CD4-positive, alpha-beta T cell (primary cell): ENCODE results near the gene HINT2. TPM values are rescaled to one million over a fixed set of nuclear protein-coding genes. Genes with fewer than 3 reads are reported as not detected.
A peak's percentile ranks its signal among the peaks of the same experiment; 100 is the strongest.

Source experiments
- ATAC-seq: fragments of 200-7000 bp; cut with Tn5 transposase; one replicate; pipeline ENCODE4 v1.10.0; 2022; ENCODE audit warnings: mild to moderate bottlenecking; ENCODE audit not compliant: poor library complexity
- CTCF ChIA-PET: fragments of 350-600 bp; sonication (Branson Sonifier 250); formaldehyde crosslinking; loops from one replicate; lab custom pipeline; 2021; ENCODE audit warnings: antibody characterized with exemption, inconsistent platforms; lab: Charles Lee
- POLR2A ChIA-PET: fragments of 350-600 bp; sonication (Branson Sonifier 250); formaldehyde crosslinking; loops from one replicate; lab custom pipeline; 2021; ENCODE audit warnings: antibody characterized with exemption, inconsistent platforms; lab: Charles Lee
- DNase-seq, 14 experiments: peaks; one replicate each; pipeline ENCODE4 v3.0.0-alpha.2; 2013 to 2020; ENCODE audit warnings: mixed read lengths in 2 of 14
- H3K27ac ChIP-seq, 2 donors: one replicate each; pipeline versions ENCODE4 v1.5.1 to v1.7.0; 2013; ENCODE audit warnings: low read length in 2 of 2, low read depth in 1 of 2, mild to moderate bottlenecking in 1 of 2
- H3K27me3 ChIP-seq, 2 experiments: 1 replicate in 1 of 2; 2 replicates in 1 of 2; pipeline versions ENCODE4 v1.6.1 to v1.7.0; 2013; ENCODE audit warnings: low read length in 2 of 2, control low read depth in 1 of 2, mild to moderate bottlenecking in 1 of 2, moderate library complexity in 1 of 2; ENCODE audit not compliant: insufficient read depth in 2 of 2, control insufficient read depth in 1 of 2
- H3K36me3 ChIP-seq: one replicate; pipeline ENCODE4 v1.6.1; 2013; ENCODE audit warnings: low read length, control low read depth; ENCODE audit not compliant: insufficient read depth
- H3K4me1 ChIP-seq: one replicate; pipeline ENCODE4 v1.6.1; 2013; ENCODE audit warnings: low read length, control low read depth; ENCODE audit not compliant: insufficient read depth
- H3K4me3 ChIP-seq: one replicate; pipeline ENCODE4 v1.5.1; 2013; ENCODE audit warnings: mild to moderate bottlenecking, low read length, moderate library complexity
- H3K9me3 ChIP-seq, 2 experiments: 1 replicate in 1 of 2; 2 replicates in 1 of 2; pipeline versions ENCODE4 v1.6.1 to v1.7.0; 2013; ENCODE audit warnings: low read length in 2 of 2, mild to moderate bottlenecking in 2 of 2, control low read depth in 1 of 2, moderate library complexity in 1 of 2; ENCODE audit not compliant: control insufficient read depth in 1 of 2, insufficient read depth in 1 of 2
- H3K27ac Mint-ChIP-seq: one replicate; pipeline ENCODE4 v1.8.0; 2020; ENCODE audit warnings: mixed read lengths
- H3K27me3 Mint-ChIP-seq: one replicate; pipeline ENCODE4 v1.8.0; 2021; ENCODE audit warnings: mixed read lengths
- H3K36me3 Mint-ChIP-seq: one replicate; pipeline ENCODE4 v1.8.0; 2021; ENCODE audit warnings: low read depth, mixed read lengths
- H3K4me1 Mint-ChIP-seq: one replicate; pipeline ENCODE4 v1.8.0; 2021; ENCODE audit warnings: low read depth, mixed read lengths
- H3K4me3 Mint-ChIP-seq: one replicate; pipeline ENCODE4 v1.8.0; 2020; ENCODE audit warnings: mild to moderate bottlenecking, mixed read lengths
- H3K9me3 Mint-ChIP-seq: one replicate; pipeline ENCODE4 v1.8.0; 2020; ENCODE audit warnings: mixed read lengths
- intact Hi-C, 2 experiments: fragments of 100-400 bp; cut with DNase I in 1 of 2; cut with micrococcal nuclease in 1 of 2; formaldehyde crosslinking; loops; one replicate each; pipeline versions ENCODE4 v1.15.1 to v1.9.0; 2023 to 2025; cut with DNase I, micrococcal nuclease
- total RNA-seq, 174 experiments: library from RNA in 2 of 174; stranded (reverse) in 2 of 174; gene quantifications; one replicate each; pipeline ENCODE4 v1.2.3 and lab custom pipeline; 2021 to 2026
- TF ChIP-seq, protein P1 (sequence below): fragments of 200-600 bp; IDR thresholded peaks from one replicate; pipeline ENCODE4 v1.8.0; 2022; ENCODE audit warnings: antibody characterized with exemption, mild to moderate bottlenecking

HINT2 gene
- total RNA-seq, 2 experiments from 2014 or later, result 10.9 to 12.6 TPM

GRCh38 chr9:35829764-35830096 lies 14.9 kb upstream of the HINT2 start:
- H3K4me1 Mint-ChIP-seq, result peaks cover 44% of the 10 kb centered on the region
- CTCF ChIA-PET, result interaction anchor here (1.3 to 1.8 kb wide), 2 partner anchors 39 to 53 kb away, joined by 5 to 7 read pairs; no protein-coding TSS in a partner anchor
- Histone ChIP-seq H3K27ac (peak overlapping the region in 1 of 2 donors; percentile 47), H3K4me1 (peaks cover 39% of the 10 kb centered on the region), H3K4me3 (peak overlapping the region; percentile 92), H3K36me3 (no peaks in the 10 kb centered on the region), H3K9me3 (no peaks in the 10 kb centered on the region), H3K27me3 (no peaks in the 10 kb centered on the region)
- no peaks in the 10 kb centered on the region for H3K36me3 Mint-ChIP-seq
- H3K27ac Mint-ChIP-seq, result peak overlapping the region; percentile 83
- POLR2A ChIA-PET, result interaction anchor here (0.6 to 1.8 kb wide), 4 partner anchors 14 to 183 kb away, joined by 5 to 14 read pairs (median 6); partner anchors contain the start of genes HINT2 and SPAG8
- H3K27me3 Mint-ChIP-seq, result no peaks in the 10 kb centered on the region
- intact Hi-C loops, result loop anchor here (1.0 to 5.0 kb wide), 6 partner anchors 14 to 222 kb away; partner anchors contain the start of genes CCDC107 (in 1 of the 2), HINT2 (in 1 of the 2), RMRP (in 1 of the 2) and SPAG8 (in 1 of the 2)
- DNase-seq, result no peak
- TF ChIP-seq, protein P1, sequence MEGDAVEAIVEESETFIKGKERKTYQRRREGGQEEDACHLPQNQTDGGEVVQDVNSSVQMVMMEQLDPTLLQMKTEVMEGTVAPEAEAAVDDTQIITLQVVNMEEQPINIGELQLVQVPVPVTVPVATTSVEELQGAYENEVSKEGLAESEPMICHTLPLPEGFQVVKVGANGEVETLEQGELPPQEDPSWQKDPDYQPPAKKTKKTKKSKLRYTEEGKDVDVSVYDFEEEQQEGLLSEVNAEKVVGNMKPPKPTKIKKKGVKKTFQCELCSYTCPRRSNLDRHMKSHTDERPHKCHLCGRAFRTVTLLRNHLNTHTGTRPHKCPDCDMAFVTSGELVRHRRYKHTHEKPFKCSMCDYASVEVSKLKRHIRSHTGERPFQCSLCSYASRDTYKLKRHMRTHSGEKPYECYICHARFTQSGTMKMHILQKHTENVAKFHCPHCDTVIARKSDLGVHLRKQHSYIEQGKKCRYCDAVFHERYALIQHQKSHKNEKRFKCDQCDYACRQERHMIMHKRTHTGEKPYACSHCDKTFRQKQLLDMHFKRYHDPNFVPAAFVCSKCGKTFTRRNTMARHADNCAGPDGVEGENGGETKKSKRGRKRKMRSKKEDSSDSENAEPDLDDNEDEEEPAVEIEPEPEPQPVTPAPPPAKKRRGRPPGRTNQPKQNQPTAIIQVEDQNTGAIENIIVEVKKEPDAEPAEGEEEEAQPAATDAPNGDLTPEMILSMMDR, result no peak
- no peak for ATAC-seq
- peak overlapping the region; percentile 89 for H3K4me3 Mint-ChIP-seq
- H3K9me3 Mint-ChIP-seq, result no peaks in the 10 kb centered on the region

DNA sequence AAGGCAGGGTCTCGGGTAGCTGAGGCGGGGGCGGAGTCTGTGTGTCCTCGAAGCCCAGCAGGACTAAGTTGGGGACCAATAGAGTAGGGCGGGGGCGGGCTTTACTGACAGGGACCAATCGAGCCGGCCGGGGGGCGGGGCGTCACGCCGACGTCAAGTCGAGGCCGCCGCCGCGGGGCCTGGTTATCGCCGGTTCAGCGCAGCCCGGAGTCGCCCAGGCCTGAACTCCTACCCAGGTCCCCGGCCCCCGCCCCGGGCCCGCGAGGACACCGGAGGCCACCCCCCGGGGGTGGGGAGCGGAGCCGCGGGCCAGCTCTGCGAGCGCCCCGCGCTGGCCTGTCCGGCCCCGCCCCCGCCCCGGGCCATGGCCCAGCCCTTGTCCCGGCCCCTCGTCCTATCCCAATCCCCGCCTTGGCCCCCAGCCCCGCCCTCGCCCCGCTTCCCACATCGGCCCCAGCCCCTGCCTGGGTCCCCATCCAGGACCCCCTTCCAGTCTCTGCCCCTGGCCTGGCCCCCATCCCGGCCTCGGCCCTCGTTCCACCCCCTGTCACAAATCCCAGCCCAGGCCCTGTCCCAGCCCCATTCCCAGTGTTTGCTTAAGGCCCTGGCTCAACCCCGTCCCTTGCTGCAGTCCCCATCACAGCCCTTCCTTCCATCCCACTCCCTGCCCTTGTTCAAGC lies 14.4 kb upstream of the HINT2 start, which contains the start of gene TMEM8B:
TMEM8B (plus strand) TSS at position 145 of the 680 bp plus-strand sequence; CDS start at position 365, 220 bp downstream.
- Histone ChIP-seq H3K4me1 (peaks cover 35% of the 10 kb centered on the region), H3K27me3 (no peaks in the 10 kb centered on the region), H3K36me3 (no peaks in the 10 kb centered on the region), H3K4me3 (peak within 1 kb of the TSS; percentile 92), H3K27ac (peak within 1 kb of the TSS; percentile 44 to 47), H3K9me3 (no peaks in the 10 kb centered on the region)
- intact Hi-C loops, result loop anchor here (1.0 to 5.0 kb wide), 6 partner anchors 14 to 222 kb away; partner anchors contain the start of genes CCDC107 (in 1 of the 2), HINT2 (in 1 of the 2), RMRP (in 1 of the 2) and SPAG8 (in 1 of the 2)
- Mint-ChIP-seq H3K4me3 (peak within 1 kb of the TSS; percentile 97), H3K9me3 (no peaks in the 10 kb centered on the region), H3K4me1 (peaks cover 40% of the 10 kb centered on the region), H3K27me3 (no peaks in the 10 kb centered on the region), H3K27ac (peak within 1 kb of the TSS; percentile 83), H3K36me3 (no peaks in the 10 kb centered on the region)
- DNase-seq, result peak; percentile 89 to 98 (median 94)
- ChIA-PET CTCF (interaction anchor here (1.0 to 1.8 kb wide), 3 partner anchors 39 to 182 kb away, joined by 3 to 7 read pairs (median 5); no protein-coding TSS in a partner anchor), POLR2A (interaction anchor here (1.0 to 1.8 kb wide), 4 partner anchors 10 to 18 kb away, joined by 3 to 14 read pairs (median 6); partner anchors contain the start of genes HINT2 and SPAG8)
- ATAC-seq, result peak; percentile 94
- TF ChIP-seq, protein P1, result no peak

DNA sequence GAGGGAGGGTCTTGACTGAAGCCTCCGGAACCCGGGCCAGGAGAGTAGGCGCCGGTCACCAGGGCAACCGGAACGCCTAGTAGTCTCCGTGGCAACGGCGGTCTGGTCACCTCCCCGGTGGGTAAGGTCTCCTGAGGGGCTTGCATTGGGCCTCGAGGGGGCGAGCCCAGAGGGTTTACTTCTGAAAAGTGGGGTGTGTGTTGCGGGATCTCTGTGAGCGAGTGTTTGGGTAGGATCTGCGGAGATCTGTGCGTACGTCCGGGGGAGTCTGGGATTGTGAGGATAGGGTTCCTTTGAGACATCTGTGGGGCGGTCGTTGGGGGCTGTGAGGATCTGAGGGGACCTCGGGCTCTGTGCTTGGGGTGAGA lies 13.9 kb upstream of the HINT2 start, which contains the start of gene FAM221B:
FAM221B (minus strand) TSS at position 17 of the 368 bp plus-strand sequence. CDS start 2,571 bp downstream, outside the sequence.
- ChIA-PET CTCF (interaction anchor here (1.0 to 1.8 kb wide), 3 partner anchors 38 to 182 kb away, joined by 3 to 7 read pairs (median 5); no protein-coding TSS in a partner anchor), POLR2A (interaction anchor here (1.0 to 1.8 kb wide), 4 partner anchors 11 to 17 kb away, joined by 3 to 14 read pairs (median 6); partner anchors contain the start of genes HINT2 and SPAG8)
- H3K27me3 ChIP-seq, result no peaks in the 10 kb centered on the region
- H3K27ac Mint-ChIP-seq, result peak within 1 kb of the TSS; percentile 83
- intact Hi-C loops, result loop anchor here (1.0 to 5.0 kb wide), 6 partner anchors 13 to 221 kb away; partner anchors contain the start of genes CCDC107 (in 1 of the 2), HINT2 (in 1 of the 2), RMRP (in 1 of the 2) and SPAG8 (in 1 of the 2)
- no peaks in the 10 kb centered on the region for H3K27me3 Mint-ChIP-seq
- peak within 1 kb of the TSS; percentile 97 for H3K4me3 Mint-ChIP-seq
- H3K4me3 ChIP-seq, result peak within 1 kb of the TSS; percentile 92
- DNase-seq (peak in 7 of 14 experiments; percentile 11 to 42 (median 15)), ATAC-seq (no peak)
- peaks cover 39% of the 10 kb centered on the region for H3K4me1 Mint-ChIP-seq
- H3K36me3 ChIP-seq, result no peaks in the 10 kb centered on the region
- peak within 1 kb of the TSS; percentile 44 to 47 for H3K27ac ChIP-seq
- no peaks in the 10 kb centered on the region for H3K9me3 ChIP-seq
- H3K4me1 ChIP-seq, result peaks cover 32% of the 10 kb centered on the region
- H3K9me3 Mint-ChIP-seq, result no peaks in the 10 kb centered on the region
- TF ChIP-seq, protein P1, result no peak
- no peaks in the 10 kb centered on the region for H3K36me3 Mint-ChIP-seq
